H1 (cell line): ENCODE measurements around the gene TAS1R3. TPM values are rescaled to one million over a fixed set of nuclear protein-coding genes. Genes with fewer than 3 reads are reported as not detected.
A peak's percentile ranks its signal among the peaks of the same experiment; 100 is the strongest.

Experiments
- CTCF ChIA-PET: fragments of 300-600 bp; sonication (Branson Sonifier 250); formaldehyde crosslinking; loops from one replicate; lab custom pipeline; 2021; ENCODE audit not compliant: partially characterized antibody; lab: Charles Lee
- POLR2A ChIA-PET: fragments of 300-600 bp; sonication (Branson Sonifier 250); formaldehyde crosslinking; loops from one replicate; lab custom pipeline; 2021; ENCODE audit warnings: inconsistent platforms; ENCODE audit not compliant: partially characterized antibody; lab: Charles Lee
- DNase-seq, 2 experiments: peaks; one replicate each; pipeline versions ENCODE4 v3.0.0 to v3.0.0-alpha.2; 2010 to 2022; ENCODE audit warnings: low spot score in 2 of 2, low read depth in 1 of 2, mixed read lengths in 1 of 2
- FAIRE-seq: peaks from 2 replicates; lab custom pipeline; 2011; peaks lifted over from hg19 to GRCh38; lab: Jason Lieb, UNC
- H2AFZ ChIP-seq: 2 replicates; pipeline ENCODE4 v1.8.1; 2012; ENCODE audit warnings: low read length, inconsistent platforms
- H2AK5ac ChIP-seq: 2 replicates; pipeline ENCODE4 v1.6.1; 2013; ENCODE audit warnings: low read depth, low read length
- H2BK120ac ChIP-seq: replicated peaks from 2 replicates; pipeline ENCODE3; 2013; ENCODE audit warnings: low read depth, low read length, inconsistent platforms
- H2BK12ac ChIP-seq: 2 replicates; pipeline ENCODE4 v1.6.1; 2013; ENCODE audit warnings: low read depth, low read length
- H2BK15ac ChIP-seq: 2 replicates; pipeline ENCODE4 v1.6.1; 2013; ENCODE audit warnings: low read length
- H2BK20ac ChIP-seq: 2 replicates; pipeline ENCODE4 v1.6.1; 2013; ENCODE audit warnings: low read length
- H2BK5ac ChIP-seq: 2 replicates; pipeline ENCODE4 v1.6.1; 2013; ENCODE audit warnings: low read depth, low read length
- H3K14ac ChIP-seq: 2 replicates; pipeline ENCODE4 v1.6.1; 2013; ENCODE audit warnings: inconsistent platforms; ENCODE audit not compliant: insufficient read length
- H3K18ac ChIP-seq: 2 replicates; pipeline ENCODE4 v1.6.1; 2013; ENCODE audit warnings: low read length; ENCODE audit errors: extremely low read depth
- H3K23ac ChIP-seq: 2 replicates; pipeline ENCODE4 v1.6.1; 2013; ENCODE audit warnings: inconsistent platforms; ENCODE audit not compliant: insufficient read length
- H3K23me2 ChIP-seq: 2 replicates; pipeline ENCODE4 v1.6.1; 2013; ENCODE audit warnings: low read depth, low read length
- H3K27ac ChIP-seq: 2 replicates; pipeline ENCODE4 v1.6.1; 2011; ENCODE audit warnings: low read depth, low read length, inconsistent platforms
- H3K27me3 ChIP-seq, 4 experiments: replicated peaks in 1 of 4; 1 replicate in 1 of 4; 2 replicates in 3 of 4; pipeline versions ENCODE4 v1.6.1 to v1.8.1; 2011 to 2013; ENCODE audit warnings: low read length in 3 of 4, mild to moderate bottlenecking in 3 of 4, inconsistent platforms in 2 of 4, mixed read lengths in 2 of 4, moderate library complexity in 1 of 4; ENCODE audit not compliant: control insufficient read depth in 3 of 4, insufficient read depth in 3 of 4; ENCODE audit errors: extremely low read depth in 1 of 4
- H3K36me3 ChIP-seq, 4 experiments: 2 replicates each; pipeline versions ENCODE4 v1.6.1 to v1.8.1; 2011 to 2013; ENCODE audit warnings: mild to moderate bottlenecking in 4 of 4, low read length in 3 of 4, moderate library complexity in 2 of 4, control low read depth in 1 of 4, inconsistent platforms in 1 of 4; ENCODE audit not compliant: insufficient read depth in 4 of 4, control insufficient read depth in 2 of 4
- H3K4ac ChIP-seq: replicated peaks from 2 replicates; pipeline ENCODE3; 2013; ENCODE audit warnings: low read length, low read depth, mixed read lengths, inconsistent platforms; ENCODE audit not compliant: insufficient read length
- H3K4me1 ChIP-seq, 4 experiments: replicated peaks in 1 of 4; 1 replicate in 1 of 4; 2 replicates in 3 of 4; pipeline versions ENCODE4 v1.6.1 to v1.8.1; 2011 to 2013; ENCODE audit warnings: low read length in 3 of 4, inconsistent platforms in 2 of 4, mixed read lengths in 1 of 4; ENCODE audit not compliant: insufficient read depth in 4 of 4, control insufficient read depth in 3 of 4
- H3K4me2 ChIP-seq, 2 experiments: 2 replicates each; pipeline versions ENCODE4 v1.6.1 to v1.8.1; 2011 to 2013; ENCODE audit warnings: low read depth in 2 of 2, low read length in 2 of 2, control low read depth in 1 of 2, inconsistent platforms in 1 of 2, mild to moderate bottlenecking in 1 of 2; ENCODE audit not compliant: insufficient read depth in 1 of 2
- H3K4me3 ChIP-seq, 4 experiments: fragments of 200-600, 300-600 bp in 1 of 4; sonication (generic), shearing (Covaris generic), sonication (Bioruptor Twin) in 1 of 4; 2 replicates each; pipeline versions ENCODE4 v1.5.1 to v1.8.1; 2011 to 2016; ENCODE audit warnings: low read length in 4 of 4, low read depth in 3 of 4, control low read depth in 2 of 4, inconsistent platforms in 2 of 4, mild to moderate bottlenecking in 2 of 4, mixed read lengths in 1 of 4, moderate library complexity in 1 of 4; ENCODE audit not compliant: insufficient read depth in 2 of 4; ENCODE audit errors: extremely low read depth in 1 of 4
- H3K56ac ChIP-seq: replicated peaks from 2 replicates; pipeline ENCODE3; 2013; ENCODE audit warnings: low read depth, mild to moderate bottlenecking, mixed read lengths, low read length, inconsistent platforms; ENCODE audit not compliant: insufficient read length
- H3K79me1 ChIP-seq: 2 replicates; pipeline ENCODE4 v1.6.1; 2013; ENCODE audit warnings: low read depth, low read length, control low read depth
- H3K79me2 ChIP-seq, 2 experiments: 2 replicates each; pipeline versions ENCODE4 v1.6.1 to v1.8.1; 2012 to 2013; ENCODE audit warnings: low read length in 2 of 2, mild to moderate bottlenecking in 2 of 2, inconsistent platforms in 1 of 2; ENCODE audit not compliant: insufficient read depth in 2 of 2, control insufficient read depth in 1 of 2
- H3K9ac ChIP-seq, 4 experiments: replicated peaks in 1 of 4; 1 replicate in 1 of 4; 2 replicates in 3 of 4; pipeline versions ENCODE4 v1.6.1 to v1.8.1; 2011 to 2013; ENCODE audit warnings: low read depth in 3 of 4, low read length in 3 of 4, control low read depth in 2 of 4, mild to moderate bottlenecking in 2 of 4, moderate library complexity in 2 of 4, inconsistent platforms in 1 of 4; ENCODE audit errors: extremely low read depth in 1 of 4
- H3K9me3 ChIP-seq, 2 experiments: 2 replicates each; pipeline versions ENCODE4 v1.6.1 to v1.8.1; 2012 to 2013; ENCODE audit warnings: mild to moderate bottlenecking in 2 of 2, moderate library complexity in 2 of 2, control low read depth in 1 of 2, inconsistent platforms in 1 of 2, low read depth in 1 of 2, low read length in 1 of 2, mixed read lengths in 1 of 2; ENCODE audit not compliant: insufficient read depth in 2 of 2
- H4K20me1 ChIP-seq, 2 experiments: replicated peaks in 1 of 2; 2 replicates each; pipeline versions ENCODE3 to v1.8.1; 2011 to 2013; ENCODE audit warnings: inconsistent platforms in 2 of 2, low read length in 2 of 2, mild to moderate bottlenecking in 1 of 2; ENCODE audit not compliant: insufficient read depth in 2 of 2, control insufficient read depth in 1 of 2
- H4K5ac ChIP-seq: 2 replicates; pipeline ENCODE4 v1.6.1; 2013; ENCODE audit warnings: low read length, low read depth, mixed read lengths, inconsistent platforms; ENCODE audit not compliant: insufficient read length
- H4K8ac ChIP-seq: 2 replicates; pipeline ENCODE4 v1.8.0; 2013; ENCODE audit warnings: mild to moderate bottlenecking, moderate library complexity, low read length, inconsistent platforms; ENCODE audit not compliant: insufficient read depth; ENCODE audit errors: extremely low read depth
- H4K91ac ChIP-seq: replicated peaks from 2 replicates; pipeline ENCODE3; 2013; ENCODE audit warnings: low read length, mixed read lengths, inconsistent platforms; ENCODE audit not compliant: insufficient read length
- BCL11A ChIP-seq, 2 experiments: IDR thresholded peaks; one replicate each; pipeline ENCODE4 v1.6.1; 2011; ENCODE audit warnings: low read depth in 2 of 2, low read length in 2 of 2, mild to moderate bottlenecking in 2 of 2
- POLR2AphosphoS5 ChIP-seq: IDR thresholded peaks from 2 replicates; pipeline ENCODE4 v1.6.1; 2011; ENCODE audit warnings: low read depth, low read length
- WGBS, 2 experiments: shearing (Covaris generic) in 1 of 2; methylation state at CpG; one replicate each; pipeline versions ENCODE4 v1.1.6 to v1.1.7; 2013 to 2015; ENCODE audit warnings: low lambda C conversion rate in 2 of 2, mixed read lengths in 2 of 2, inconsistent platforms in 1 of 2, low coverage in 1 of 2, missing lambda C conversion rate in 1 of 2; ENCODE audit not compliant: insufficient replicate concordance in 2 of 2, insufficient coverage in 1 of 2, insufficient read length in 1 of 2; ENCODE audit errors: extremely low coverage in 1 of 2, missing lambda C conversion rate in 1 of 2; 5-methylcytosine and 5-hydroxymethylcytosine counted together
- polyA plus RNA-seq, 7 experiments: library from polyadenylated mRNA; depleted of rRNA in 3 of 7; stranded (reverse) in 5 of 7; unstranded in 2 of 7; fragments of >200 nt in 5 of 7; fragments of 200-250 nt in 2 of 7; gene quantifications; 1 replicate in 5 of 7; 2 replicates in 1 of 7; 4 replicates in 1 of 7; pipeline versions ENCODE4 v1.2.1 to v1.2.3, GENCODE V29; 2011 to 2013; ENCODE audit warnings: missing spikeins in 2 of 7, mixed read lengths in 2 of 7
- total RNA-seq: library from RNA; stranded (reverse); fragmentation: NEBNext Ultra II Directional; extraction: Animal tissue kit (Norgen Biotek cat#: 25700); gene quantifications from 2 replicates; pipeline ENCODE4 v1.2.1, GENCODE V29; 2021

The TAS1R3 gene
- total and polyA plus RNA-seq, 2 of the 8 experiments (the other 6 are each of a cell fraction or from before 2014, with no cell fraction given): 0.03 to 0.19 TPM

DNA sequence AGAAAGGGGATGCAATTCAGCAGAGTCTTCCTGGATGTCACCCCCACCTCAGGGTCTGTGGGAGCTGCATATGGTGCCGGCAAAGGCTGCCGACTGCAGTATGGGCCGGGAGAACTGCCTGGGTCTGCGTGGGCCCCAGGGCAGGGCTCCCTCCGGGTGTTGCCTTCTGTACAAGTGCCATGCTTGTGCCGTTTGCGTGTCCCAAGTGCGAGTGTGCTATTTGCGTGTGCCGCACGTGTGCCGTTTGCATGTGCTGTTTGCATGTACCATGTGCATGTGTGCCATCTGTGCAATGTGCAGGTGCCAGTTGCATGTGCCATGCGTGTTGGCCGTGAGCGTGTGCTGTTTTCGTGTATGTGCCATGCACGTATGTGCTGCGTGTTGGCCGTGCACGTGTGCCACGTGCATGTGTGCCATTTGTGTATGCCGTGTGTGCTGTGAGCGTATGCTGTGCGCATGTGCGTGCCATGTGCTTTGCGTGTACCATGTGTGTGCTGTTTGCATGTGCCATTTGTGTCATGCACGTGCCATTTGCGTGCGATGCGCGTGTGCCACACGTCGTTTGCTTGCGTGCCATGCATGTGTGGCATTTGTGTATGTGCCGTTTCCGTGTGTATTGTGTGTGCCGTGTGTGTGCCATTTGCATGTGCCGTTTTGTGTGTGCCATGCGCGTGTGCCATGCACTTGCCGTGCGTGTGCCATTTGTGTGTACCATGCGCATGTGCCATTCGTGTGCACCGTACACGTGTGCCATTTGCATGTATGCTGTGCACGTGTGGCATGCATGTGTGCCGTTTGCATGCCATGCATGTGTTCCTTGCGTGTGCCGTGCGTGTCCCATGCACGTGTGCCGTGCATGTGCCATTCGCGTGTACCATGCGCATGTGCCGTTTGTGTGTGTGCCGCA is 1.5 kb upstream of the TAS1R3 start:
- Histone ChIP-seq H4K20me1 (peaks cover 3 to 26% of the 10 kb centered on the region in 2 experiments), H3K36me3 (peaks cover 0 to 3% (median 0%) of the 10 kb centered on the region in 4 experiments; a peak in 1 of 8 replicates), H3K4me2 (no peak overlapping the region), H3K9ac (peak overlapping the region in 1 of 4 experiments; percentile 46; a peak in 1 of 7 replicates), H2BK120ac (peak overlapping the region; percentile 64), H3K27ac (no peak overlapping the region), H3K9me3 (peaks cover 0 to 6% of the 10 kb centered on the region in 2 experiments; a peak in 2 of 4 replicates), H2BK12ac (peak overlapping the region; percentile 60; the same call in 1 of the 2 replicates), H3K79me1 (peaks cover 9% of the 10 kb centered on the region), H3K4me3 (no peak overlapping the region), H2AFZ (no peak overlapping the region), H2BK20ac (no peak overlapping the region), H3K56ac (no peak overlapping the region), H3K4ac (peak overlapping the region; percentile 96), H3K14ac (no peak overlapping the region), H3K23ac (no peak overlapping the region), H3K4me1 (peaks cover 0 to 8% (median 3%) of the 10 kb centered on the region in 4 experiments; a peak in 5 of 7 replicates), H3K23me2 (peaks cover 9% of the 10 kb centered on the region), H2AK5ac (peak overlapping the region; percentile 18; the same call in 1 of the 2 replicates), H4K91ac (peak overlapping the region; percentile 95), H2BK5ac (peak overlapping the region; percentile 26; the same call in 1 of the 2 replicates), H3K18ac (no peak overlapping the region), H4K5ac (no peak overlapping the region), H4K8ac (peak overlapping the region; percentile 51; the same call in 1 of the 2 replicates), H3K79me2 (0 out of 4 replicates have a peak, but pooled peaks cover 0 to 8% of the 10 kb centered on the region in 2 experiments), H2BK15ac (no peak overlapping the region), H3K27me3 (no peaks in the 10 kb centered on the region; a peak in 1 of 7 replicates)
- peak; percentile 67 for TF ChIP-seq POLR2AphosphoS5
- TF ChIP-seq BCL11A (IDR thresholded peaks at IDR 0.05; ENCODE audit: low read depth in 2 of 2, low read length in 2 of 2): no peak
- POLR2A ChIA-PET: interaction anchor here (0.9 to 9.0 kb wide), 5 partner anchors 8 to 34 kb away, joined by 3 to 134 read pairs (median 4); no protein-coding TSS in a partner anchor
- CTCF ChIA-PET: no interaction called here
- no peak for DNase-seq
- no peak for FAIRE-seq
- WGBS, 2 experiments: 93% methylated on average over 58 of the region's 58 CpGs; no CpG with 5 or more reads in 1 of the 2 experiments
